ENCODE data around the gene SYT13. TPM values are rescaled to one million over a fixed set of nuclear protein-coding genes. Genes with fewer than 3 reads are reported as not detected.

SYT13 gene
- total RNA-seq, 1 experiment from 2014 or later: 1.4 TPM

DNA sequence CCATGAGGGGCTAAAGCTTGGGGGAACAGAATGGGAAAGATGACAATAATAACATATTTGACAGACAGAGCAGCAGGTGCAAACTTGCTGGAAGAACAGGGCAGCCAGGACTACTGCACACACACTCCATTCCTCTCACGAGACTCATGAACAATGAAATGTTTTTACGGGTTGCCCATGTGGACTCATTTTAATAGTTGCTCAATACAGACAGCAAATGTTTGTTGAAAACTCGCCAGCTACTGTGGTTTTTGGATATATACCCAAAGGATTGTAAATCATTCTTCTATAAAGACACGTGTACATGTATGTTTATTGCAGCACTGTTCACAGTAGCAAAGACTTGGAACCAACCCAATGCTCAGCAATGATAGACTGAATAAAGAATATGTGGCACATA is 10.3 kb downstream of the SYT13 start:
- DNase-seq (ENCODE audit: low read depth, low spot score) (no peak), ATAC-seq (no peak)
- H3K79me2 ChIP-seq (ENCODE audit: insufficient read depth, low read length): no peaks in the 10 kb centered on the region
- ChIA-PET CTCF (no interaction called here), RAD21 (ENCODE audit: low non-redundant PET in 1 of 2, low total read pairs in 2 of 2, uncharacterized antibody in 2 of 2, unreplicated experiment in 2 of 2) (no interaction called here), POLR2A (no interaction called here)
- peaks cover 13% of the 10 kb centered on the region; the same call in 1 of the 2 replicates for H3K27me3 ChIP-seq (ENCODE audit: insufficient read depth, low read length)
- H3K4me3 ChIP-seq (replicated peaks in 1 of 2; ENCODE audit: low read depth in 1 of 2, low read length in 2 of 2): no peak overlapping the region
- H3K4me2 ChIP-seq (ENCODE audit: low read length): no peak overlapping the region
- intact Hi-C loops (cut with micrococcal nuclease): no loop called here
- BruUV-seq (replicated peaks): no TSS peak
- 0 out of 4 replicates have a peak, but pooled peaks cover 0 to 3% of the 10 kb centered on the region in 2 experiments for H3K9me3 ChIP-seq (ENCODE audit: control insufficient read depth in 1 of 2, insufficient read depth in 1 of 2, low read depth in 1 of 2, low read length in 2 of 2)
- no peak for TF ChIP-seq EZH2 (IDR thresholded peaks at IDR 0.05)
- TF ChIP-seq POLR2AphosphoS5 (IDR thresholded peaks at IDR 0.05; ENCODE audit: low read depth, low read length): no peak
- no peak for TF ChIP-seq CTCF (IDR thresholded peaks at IDR 0.05 in 2 of 3, conservative IDR thresholded peaks at IDR 0.05 in 1 of 3; ENCODE audit: borderline replicate concordance in 1 of 3, insufficient read depth in 1 of 3, low read depth in 2 of 3, low read length in 2 of 3)
- TF ChIP-seq EZH2phosphoT487 (IDR thresholded peaks at IDR 0.05; ENCODE audit: borderline replicate concordance): no peak
- no peak for TF ChIP-seq ELF1 (IDR thresholded peaks at IDR 0.05; ENCODE audit: borderline replicate concordance, low read depth)
- TF ChIP-seq SIN3A (IDR thresholded peaks at IDR 0.05; ENCODE audit: low read depth): no peak
- no peak for TF ChIP-seq RAD21 (IDR thresholded peaks at IDR 0.05; ENCODE audit: low read depth)
- TF ChIP-seq FOSL1 (IDR thresholded peaks at IDR 0.05; ENCODE audit: low read depth): no peak
- TF ChIP-seq EGR1 (IDR thresholded peaks at IDR 0.05; ENCODE audit: low read depth): no peak
- TF ChIP-seq YY1 (IDR thresholded peaks at IDR 0.05; ENCODE audit: extremely low read depth, insufficient replicate concordance, low read depth, low read length): no peak
- TF ChIP-seq REST (IDR thresholded peaks at IDR 0.05; ENCODE audit: low read depth): no peak
- TF ChIP-seq SP1 (IDR thresholded peaks at IDR 0.05; ENCODE audit: low read depth): no peak
- no peaks in the 10 kb centered on the region for H3K36me3 ChIP-seq (ENCODE audit: control insufficient read depth in 1 of 2, insufficient read depth in 2 of 2, low read length in 2 of 2)
- H3K4me1 ChIP-seq (ENCODE audit: control insufficient read depth in 1 of 2, insufficient read depth in 2 of 2, low read length in 2 of 2): peaks cover 0 to 2% of the 10 kb centered on the region in 2 experiments; a peak in 1 of 4 replicates
- H3K9ac ChIP-seq (ENCODE audit: low read length): no peak overlapping the region
- no peaks in the 10 kb centered on the region for H3K9me2 ChIP-seq (ENCODE audit: insufficient read depth)
- H2AFZ ChIP-seq (ENCODE audit: low read depth, low read length, poor library complexity, severe bottlenecking): no peak overlapping the region
- H3K27ac ChIP-seq (ENCODE audit: low read depth, low read length): no peak overlapping the region
- H4K20me1 ChIP-seq (ENCODE audit: insufficient read depth): no peaks in the 10 kb centered on the region
